ENCODE results near the gene PKP1. TPM values are rescaled to one million over a fixed set of nuclear protein-coding genes. Genes with fewer than 3 reads are reported as not detected.

The PKP1 gene
- total and polyA plus RNA-seq, 2 donors (not counting 3 experiments of a cell fraction or from before 2014, with no cell fraction given) = 0.01 TPM; not detected in 1

- H4K20me1 ChIP-seq (replicated peaks; ENCODE audit: control insufficient read depth, extremely low read depth, insufficient read depth, low read length) = no peaks in the 10 kb centered on the region
- H3K9me1 ChIP-seq (replicated peaks; ENCODE audit: control insufficient read depth, extremely low read depth, insufficient read depth, low read length) = no peaks in the 10 kb centered on the region
- no peaks in the 10 kb centered on the region for H3K79me2 ChIP-seq (ENCODE audit: control insufficient read depth, insufficient read depth, low read length)
- H3K4me1 ChIP-seq (ENCODE audit: control insufficient read depth, extremely low read depth, insufficient read depth, low read length) = no peaks in the 10 kb centered on the region
- no peak overlapping the region for H3K27ac ChIP-seq (ENCODE audit: insufficient read depth, low read depth, low read length)
- H3K4me3 ChIP-seq (replicated peaks in 1 of 3; ENCODE audit: insufficient read depth in 1 of 3, low read depth in 1 of 3, low read length in 3 of 3) = no peak overlapping the region
- H3K27me3 ChIP-seq (ENCODE audit: control insufficient read depth in 2 of 2, insufficient read depth in 2 of 2, low read length in 2 of 2) = peaks cover 9 to 15% of the 10 kb centered on the region in 2 experiments
- dilution Hi-C loops (cut with MboI; ENCODE audit: extremely low pct_ligation_motif_present, low sequenced_read_pairs) (no loop called here), intact Hi-C loops (cut with micrococcal nuclease) (no loop called here)
- ChIA-PET CTCF (interaction anchor here (1.0 to 2.4 kb wide), 3 partner anchors 8 to 25 kb away, joined by 3 to 8 read pairs (median 3); no protein-coding TSS in a partner anchor), POLR2A (no interaction called here)
- H3K4me2 ChIP-seq (ENCODE audit: insufficient read depth, low read length) = no peak overlapping the region
- no peaks in the 10 kb centered on the region for H3K9me3 ChIP-seq (replicated peaks; ENCODE audit: control insufficient read depth, insufficient read depth, low read length)
- H3K9ac ChIP-seq (replicated peaks; ENCODE audit: extremely low read depth, insufficient read depth, low read length) = no peak overlapping the region
- TF ChIP-seq FOS (IDR thresholded peaks at IDR 0.05; ENCODE audit: borderline replicate concordance, insufficient read depth, low read length) (no peak), POLR2A (IDR thresholded peaks at IDR 0.05; ENCODE audit: low read depth, low read length) (no peak), JUN (IDR thresholded peaks at IDR 0.05; ENCODE audit: borderline replicate concordance, insufficient read depth, insufficient read length, low read depth) (no peak), MAX (IDR thresholded peaks at IDR 0.05; ENCODE audit: insufficient read depth, insufficient read length) (no peak), GATA2 (IDR thresholded peaks at IDR 0.05; ENCODE audit: insufficient read depth, insufficient read length, low read depth, low read length) (no peak), CTCF (IDR thresholded peaks at IDR 0.05; ENCODE audit: extremely low read depth in 1 of 2, insufficient read depth in 1 of 2, low read depth in 1 of 2, low read length in 2 of 2) (no peak), MYC (IDR thresholded peaks at IDR 0.05; ENCODE audit: low read depth, low read length) (no peak), POLR2AphosphoS5 (IDR thresholded peaks at IDR 0.05; ENCODE audit: insufficient read depth, low read depth, low read length) (no peak), EZH2 (IDR thresholded peaks at IDR 0.05; ENCODE audit: borderline replicate concordance, low read depth, low read length, severe bottlenecking) (no peak)
- H2AFZ ChIP-seq (ENCODE audit: low read depth, low read length) = no peak overlapping the region
- no peaks in the 10 kb centered on the region for H3K36me3 ChIP-seq (ENCODE audit: control insufficient read depth in 2 of 2, extremely low read depth in 1 of 2, insufficient read depth in 2 of 2, low read length in 2 of 2)
- no TSS peak for BruUV-seq (replicated peaks)
- FAIRE-seq (no peak), DNase-seq (ENCODE audit: low read depth, low spot score) (no peak)
These were observed 88.5 kb downstream of the PKP1 start for GRCh38 chr1:201371792-201372191.
